GM13977 (cell line): ENCODE measurements around the gene DSE.

Experiments
- DNase-seq: peaks from one replicate; pipeline ENCODE4 v3.0.0; 2012; ENCODE audit warnings: low spot score
- in situ Hi-C: fragments of 300-500 bp; cut with MboI; formaldehyde crosslinking; loops from one replicate; pipeline ENCODE4 v1.12.0; 2022; ENCODE audit warnings: low sequenced_read_pairs, low pct_unique_long_range_greater_than_20kb, mixed read lengths, inconsistent platforms; ENCODE audit not compliant: unreplicated experiment
- TF ChIP-seq, protein P1 (sequence below): IDR thresholded peaks from 2 replicates; pipeline ENCODE4 v1.5.1; 2012; ENCODE audit warnings: mild to moderate bottlenecking, control low read depth; ENCODE audit not compliant: insufficient read depth; ENCODE audit errors: extremely low read depth, missing control alignments

Gene DSE

GRCh38 chr6:116384727-116385458 lies 14.1 kb downstream of the DSE start:
- in situ Hi-C loops, result no loop called here
- TF ChIP-seq, protein P1, sequence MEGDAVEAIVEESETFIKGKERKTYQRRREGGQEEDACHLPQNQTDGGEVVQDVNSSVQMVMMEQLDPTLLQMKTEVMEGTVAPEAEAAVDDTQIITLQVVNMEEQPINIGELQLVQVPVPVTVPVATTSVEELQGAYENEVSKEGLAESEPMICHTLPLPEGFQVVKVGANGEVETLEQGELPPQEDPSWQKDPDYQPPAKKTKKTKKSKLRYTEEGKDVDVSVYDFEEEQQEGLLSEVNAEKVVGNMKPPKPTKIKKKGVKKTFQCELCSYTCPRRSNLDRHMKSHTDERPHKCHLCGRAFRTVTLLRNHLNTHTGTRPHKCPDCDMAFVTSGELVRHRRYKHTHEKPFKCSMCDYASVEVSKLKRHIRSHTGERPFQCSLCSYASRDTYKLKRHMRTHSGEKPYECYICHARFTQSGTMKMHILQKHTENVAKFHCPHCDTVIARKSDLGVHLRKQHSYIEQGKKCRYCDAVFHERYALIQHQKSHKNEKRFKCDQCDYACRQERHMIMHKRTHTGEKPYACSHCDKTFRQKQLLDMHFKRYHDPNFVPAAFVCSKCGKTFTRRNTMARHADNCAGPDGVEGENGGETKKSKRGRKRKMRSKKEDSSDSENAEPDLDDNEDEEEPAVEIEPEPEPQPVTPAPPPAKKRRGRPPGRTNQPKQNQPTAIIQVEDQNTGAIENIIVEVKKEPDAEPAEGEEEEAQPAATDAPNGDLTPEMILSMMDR, result no peak
- no peak for DNase-seq

- no peak for DNase-seq
- in situ Hi-C loops, result no loop called here
- TF ChIP-seq, protein P1, result no peak
These were observed 14.7 kb downstream of the DSE start for GRCh38 chr6:116385459-116385802.

GRCh38 chr6:116385921-116386320 lies 15.2 kb downstream of the DSE start:
- no peak for DNase-seq
- in situ Hi-C loops, result no loop called here
- TF ChIP-seq, protein P1, result no peak

- in situ Hi-C loops, result no loop called here
- DNase-seq, result no peak
- TF ChIP-seq, protein P1, result no peak
These were observed 16.0 kb downstream of the DSE start for GRCh38 chr6:116386581-116387299.

- in situ Hi-C loops, result no loop called here
- TF ChIP-seq, protein P1, result no peak
- no peak for DNase-seq
These were observed 16.6 kb downstream of the DSE start for GRCh38 chr6:116387374-116387773.

GRCh38 chr6:116388924-116389323 lies 18.2 kb downstream of the DSE start:
- in situ Hi-C loops, result no loop called here
- TF ChIP-seq, protein P1, result no peak
- DNase-seq, result no peak
